Stimulated activated CD4-positive, alpha-beta T cell treated with anti-CD3 and anti-CD28 coated beads, Interleukin-12 subunit alpha, Interleukin-12 subunit beta, amount 100 ng/mL, for 24 hours (primary cell): ENCODE data around the gene NEK11.

ENCODE experiments used
- DNase-seq, 2 experiments: peaks; one replicate each; pipeline ENCODE4 v3.0.0-alpha.2; 2020; ENCODE audit warnings: low read depth in 2 of 2

NEK11 gene

DNA sequence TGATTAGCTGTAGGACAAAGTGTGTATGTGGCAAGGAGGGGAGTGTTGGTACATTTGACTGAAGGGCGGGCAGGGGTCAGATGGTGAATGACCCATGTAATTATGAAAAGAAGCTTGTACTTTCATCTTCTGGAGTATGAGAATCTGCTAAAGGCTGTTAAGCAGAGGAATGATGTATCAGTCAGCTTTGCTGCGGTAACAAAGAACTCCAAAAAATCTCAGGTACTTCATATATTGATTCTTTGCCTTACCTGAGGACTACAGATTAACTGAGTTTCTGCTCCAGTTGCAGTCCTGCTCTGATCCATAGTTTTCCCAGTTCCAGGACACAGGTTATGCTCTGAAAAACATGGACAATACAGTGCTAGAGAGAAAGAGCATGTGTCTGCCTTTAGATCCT, 115.1 kb downstream of the NEK11 start:
- no peak for DNase-seq

- no peak for DNase-seq
Measured at GRCh38 chr3:131142580-131142979, 115.9 kb downstream of the NEK11 start.

DNA sequence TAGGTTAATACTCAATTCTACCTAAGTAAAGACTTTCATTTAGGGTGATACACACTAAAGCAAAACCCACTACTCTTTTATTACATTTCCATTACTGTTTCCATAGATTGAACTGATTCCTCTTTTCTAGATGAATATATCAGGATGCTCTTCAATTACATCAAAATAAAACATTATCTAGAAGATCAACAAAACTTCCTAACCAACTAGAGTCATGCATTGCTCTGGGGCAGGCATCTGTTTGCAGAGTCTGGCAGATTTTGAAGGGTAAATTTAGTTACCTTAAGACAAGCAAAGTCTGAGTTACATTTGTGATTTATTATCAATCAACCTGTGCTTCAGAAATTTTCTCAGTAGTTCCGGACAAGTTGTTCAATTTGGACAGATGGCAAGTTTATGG, 117.1 kb downstream of the NEK11 start:
- DNase-seq: no peak

- no peak for DNase-seq
Measured at GRCh38 chr3:131147534-131147933, 120.9 kb downstream of the NEK11 start.

DNA sequence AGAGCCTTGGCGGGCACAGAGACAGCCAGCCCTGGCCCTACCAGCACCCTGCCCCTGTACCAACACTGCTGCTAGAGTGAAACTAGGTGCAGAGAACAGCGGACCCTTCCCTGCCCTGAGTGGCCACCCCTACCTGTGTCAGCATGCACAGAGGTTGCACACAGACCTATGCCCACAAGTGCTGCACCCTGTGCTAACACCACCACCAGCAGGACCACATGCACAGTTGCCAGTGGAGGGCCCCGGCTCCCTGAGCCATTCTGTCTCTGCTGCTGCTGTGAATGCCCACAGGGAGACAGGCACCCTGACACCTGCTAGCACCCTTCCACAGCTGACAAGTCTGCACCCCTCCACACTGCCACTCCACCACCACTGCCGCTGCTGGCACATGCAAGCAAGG, 131.8 kb downstream of the NEK11 start:
- no peak for DNase-seq

DNA sequence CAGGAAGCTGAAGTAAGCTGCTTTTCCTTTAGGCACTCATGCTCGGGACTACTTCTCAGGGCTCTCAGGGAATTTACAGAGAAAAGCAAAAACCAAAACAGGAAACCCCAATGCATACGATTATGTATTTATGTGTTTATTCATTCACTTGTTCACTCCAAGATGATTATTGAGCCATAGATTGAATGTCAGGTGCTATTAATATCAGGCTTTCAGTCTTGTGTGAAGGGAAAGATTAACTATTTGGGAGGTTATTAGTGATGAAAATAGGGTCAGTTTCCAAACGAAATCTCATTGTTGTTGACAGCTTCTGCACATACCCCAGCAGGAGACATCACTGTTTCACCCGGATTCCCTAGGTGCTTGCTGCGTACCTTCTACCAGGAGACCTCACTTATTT, 135.8 kb downstream of the NEK11 start:
- DNase-seq: no peak

GRCh38 chr3:131167867-131168266, 141.2 kb downstream of the NEK11 start:
- DNase-seq: no peak

DNA sequence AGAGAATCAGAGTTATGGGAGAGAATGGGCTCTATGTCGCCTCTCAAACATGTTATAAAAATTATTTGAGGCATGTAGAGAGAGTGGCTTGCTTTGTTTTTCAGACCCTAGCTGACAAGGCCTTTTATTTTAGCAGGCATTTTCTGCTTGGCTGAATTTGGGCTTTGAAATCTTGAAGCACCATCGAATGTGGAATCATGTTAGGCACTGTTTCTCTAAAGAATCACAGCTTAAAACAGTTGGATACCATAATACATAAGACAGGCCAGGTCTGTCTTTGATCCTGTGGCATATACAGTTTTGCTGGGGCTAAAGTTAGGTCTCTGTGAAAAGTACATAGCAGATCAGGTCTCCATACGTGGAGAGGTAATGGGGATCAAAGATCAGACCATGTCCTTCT, 142.7 kb downstream of the NEK11 start:
- DNase-seq: no peak

GRCh38 chr3:131172502-131173200, 146.0 kb downstream of the NEK11 start:
- no peak for DNase-seq

DNA sequence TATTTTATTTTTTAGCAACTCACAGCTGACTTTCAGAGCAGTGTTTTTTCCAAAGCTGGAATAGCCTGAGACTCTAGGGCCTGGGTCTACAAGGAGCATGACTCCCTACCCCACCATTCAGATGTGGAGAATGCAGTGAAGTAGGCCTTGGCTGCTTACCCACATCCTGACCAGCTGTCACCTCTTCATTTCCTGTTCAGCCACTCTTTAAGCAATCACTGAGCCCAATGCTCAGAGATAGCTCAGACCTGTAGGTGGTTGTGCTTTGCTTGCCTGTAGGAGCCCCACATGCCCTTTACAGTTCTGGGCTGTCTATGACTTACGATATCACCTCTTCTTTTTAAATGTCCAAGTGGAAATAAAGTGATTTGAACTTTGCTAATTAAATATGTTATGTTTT, 148.1 kb downstream of the NEK11 start:
- DNase-seq: no peak

GRCh38 chr3:131178710-131179375, 152.2 kb downstream of the NEK11 start:
- DNase-seq: no peak

DNA sequence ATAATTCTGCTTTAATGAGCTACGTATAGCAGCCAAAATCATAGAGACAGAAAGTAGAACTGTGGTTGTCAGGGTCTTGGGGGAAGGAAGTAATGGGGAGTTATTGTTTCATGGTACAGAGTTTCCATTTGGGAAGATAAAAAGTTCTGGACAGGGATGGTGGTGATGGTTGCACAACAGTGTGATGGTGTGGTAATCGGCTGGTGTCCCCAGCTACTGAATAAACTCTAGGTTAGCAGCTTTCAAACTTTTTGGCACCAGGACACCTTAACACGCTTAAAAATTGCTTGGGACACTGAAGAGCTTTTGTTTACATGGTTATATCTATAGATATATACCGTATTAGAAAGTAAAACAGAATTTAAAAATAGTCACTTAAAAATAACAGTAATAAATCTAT, 166.0 kb downstream of the NEK11 start:
- no peak for DNase-seq

GRCh38 chr3:131193641-131194238, 167.1 kb downstream of the NEK11 start:
- DNase-seq: no peak

- DNase-seq: no peak
Measured at GRCh38 chr3:131194816-131195215, 168.1 kb downstream of the NEK11 start.

DNA sequence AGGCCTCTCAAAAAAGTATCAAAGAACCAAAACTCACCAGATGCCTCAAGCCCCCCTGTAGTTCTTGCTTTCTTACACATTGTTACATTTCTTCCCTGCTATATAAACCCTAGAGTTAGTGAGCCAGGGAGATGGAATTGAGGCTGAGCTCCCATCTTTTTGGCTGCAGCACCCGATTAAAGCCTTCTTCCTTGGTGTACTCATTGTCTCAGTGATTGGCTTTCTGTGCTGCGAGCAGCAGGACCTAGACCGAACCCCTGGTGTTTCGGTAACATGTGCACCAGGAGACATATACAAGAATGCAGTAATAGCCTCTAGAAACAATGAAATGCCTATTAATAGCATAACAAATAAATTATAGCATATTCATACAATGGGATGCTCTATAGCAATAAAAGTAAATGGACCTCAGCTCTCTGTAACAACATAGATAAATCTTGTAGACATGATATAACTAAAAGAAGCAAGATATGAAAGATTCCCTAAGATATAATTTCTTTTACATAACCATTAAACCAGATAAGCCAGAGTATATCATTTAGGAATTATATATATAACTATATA, 174.0 kb downstream of the NEK11 start:
- no peak for DNase-seq

DNA sequence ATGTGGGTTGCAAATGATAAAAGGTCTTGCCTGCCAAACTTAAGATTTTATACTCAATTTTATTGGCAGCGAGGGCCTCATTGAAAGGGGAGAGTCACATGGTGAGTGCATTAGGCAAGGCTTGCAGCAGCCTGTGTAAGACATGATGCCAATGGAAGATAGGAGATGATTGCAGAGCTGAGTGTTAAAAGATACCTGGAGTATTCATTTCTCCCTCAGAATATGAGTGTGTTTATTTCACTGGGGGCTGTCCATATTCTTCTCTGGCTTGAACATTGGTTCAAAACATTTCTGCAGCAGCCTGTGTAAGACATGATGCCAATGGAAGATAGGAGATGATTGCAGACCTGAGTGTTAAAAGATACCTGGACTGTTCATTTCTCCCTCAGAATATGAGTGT, 189.7 kb downstream of the NEK11 start:
- no peak for DNase-seq

- no peak for DNase-seq
Measured at GRCh38 chr3:131216801-131217200, 190.1 kb downstream of the NEK11 start.

GRCh38 chr3:131217296-131217741, 190.6 kb downstream of the NEK11 start:
- no peak for DNase-seq

DNA sequence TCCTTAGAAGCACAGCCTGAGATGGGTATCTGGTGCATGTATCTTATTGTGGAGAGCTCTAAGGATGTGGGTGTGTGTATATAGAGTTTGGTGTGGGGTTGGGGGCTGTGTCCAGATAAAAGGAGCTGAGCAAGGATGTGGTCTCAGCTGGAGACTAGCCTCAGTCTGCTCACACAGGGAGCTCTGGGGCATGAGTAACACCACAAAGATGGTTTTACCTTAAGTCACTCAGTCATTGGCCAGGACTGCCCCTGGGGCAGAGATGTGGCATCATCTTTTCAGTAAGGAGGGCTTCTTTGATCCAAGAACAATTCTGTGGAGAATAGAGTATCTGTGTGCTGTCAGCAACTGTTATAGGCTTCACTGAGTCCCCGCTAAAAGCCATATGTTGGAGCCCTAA, 191.5 kb downstream of the NEK11 start:
- no peak for DNase-seq

DNA sequence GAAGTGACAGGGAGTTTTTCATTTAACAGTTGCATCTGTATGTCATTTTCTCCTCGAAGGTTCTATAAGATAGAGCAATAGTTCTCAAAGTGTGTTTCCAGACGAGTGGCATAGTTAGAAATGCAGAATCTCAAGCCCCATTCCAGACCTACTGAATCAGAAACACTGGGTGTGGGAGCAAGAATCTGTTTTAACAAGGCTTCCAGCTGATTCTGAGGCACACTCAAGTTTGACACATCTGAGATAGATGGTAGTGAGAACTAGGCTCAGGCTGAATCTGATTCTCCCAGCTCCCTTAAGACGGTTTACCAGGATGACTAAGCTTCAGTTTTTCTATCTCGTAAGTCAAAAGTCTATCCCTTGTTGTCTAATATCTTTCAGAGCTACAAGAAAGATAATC, 195.1 kb downstream of the NEK11 start:
- no peak for DNase-seq

- DNase-seq: no peak
Measured at GRCh38 chr3:131222599-131222998, 195.9 kb downstream of the NEK11 start.

DNA sequence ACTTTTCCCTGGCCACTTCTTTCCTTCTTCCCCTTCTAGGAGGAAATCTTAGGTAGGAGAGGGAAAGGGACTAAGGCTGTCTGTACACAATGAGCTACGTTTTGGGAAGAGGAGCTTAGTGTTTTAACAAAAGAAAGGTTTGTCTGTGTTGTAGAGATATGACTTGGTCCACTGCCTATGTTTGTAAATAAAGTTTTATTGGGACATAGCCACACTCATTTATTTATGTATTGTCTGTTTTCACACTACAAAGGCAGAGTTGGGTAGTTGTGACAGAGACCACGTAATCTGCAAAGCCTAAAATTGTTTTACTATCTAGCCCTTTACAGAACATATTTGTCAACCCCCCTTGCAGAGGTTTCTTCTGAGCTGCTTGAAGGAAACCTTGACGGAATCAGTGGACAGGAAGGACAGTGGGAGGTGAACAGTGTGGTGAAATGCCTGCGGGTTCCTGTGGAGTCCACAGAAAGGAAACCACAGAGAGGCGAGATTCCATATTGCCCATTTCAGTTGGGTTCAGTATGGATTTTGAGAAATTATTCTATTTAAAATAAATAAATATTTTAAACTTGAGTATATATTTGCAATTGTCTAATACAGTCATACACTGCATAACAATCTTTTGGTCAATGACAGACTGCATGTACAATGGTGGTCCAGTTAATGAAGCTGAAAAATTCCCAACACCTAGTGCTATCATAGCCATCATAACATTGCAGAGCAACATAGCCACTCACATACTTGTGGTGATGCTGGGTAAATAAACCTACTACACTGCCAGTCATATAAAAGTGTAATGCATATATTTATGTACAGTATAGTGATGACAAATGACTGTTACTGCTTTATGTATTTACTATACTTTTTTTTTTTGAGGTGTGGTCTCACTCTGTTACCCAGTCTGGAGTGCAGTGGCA, 197.0 kb downstream of the NEK11 start:
- DNase-seq: no peak
